Measurements from ENCODE around the gene TCF25. TPM values are rescaled to one million over a fixed set of nuclear protein-coding genes. Genes with fewer than 3 reads are reported as not detected.
A peak's percentile ranks its signal among the peaks of the same experiment; 100 is the strongest.
"Not testable (repeated sequence)": the region's sequence is repeated elsewhere in the genome, so short reads cannot be mapped to it uniquely, and the experiment has no call there.

The TCF25 gene
- total RNA-seq, 1 experiment from 2014 or later = 76.6 TPM

DNA sequence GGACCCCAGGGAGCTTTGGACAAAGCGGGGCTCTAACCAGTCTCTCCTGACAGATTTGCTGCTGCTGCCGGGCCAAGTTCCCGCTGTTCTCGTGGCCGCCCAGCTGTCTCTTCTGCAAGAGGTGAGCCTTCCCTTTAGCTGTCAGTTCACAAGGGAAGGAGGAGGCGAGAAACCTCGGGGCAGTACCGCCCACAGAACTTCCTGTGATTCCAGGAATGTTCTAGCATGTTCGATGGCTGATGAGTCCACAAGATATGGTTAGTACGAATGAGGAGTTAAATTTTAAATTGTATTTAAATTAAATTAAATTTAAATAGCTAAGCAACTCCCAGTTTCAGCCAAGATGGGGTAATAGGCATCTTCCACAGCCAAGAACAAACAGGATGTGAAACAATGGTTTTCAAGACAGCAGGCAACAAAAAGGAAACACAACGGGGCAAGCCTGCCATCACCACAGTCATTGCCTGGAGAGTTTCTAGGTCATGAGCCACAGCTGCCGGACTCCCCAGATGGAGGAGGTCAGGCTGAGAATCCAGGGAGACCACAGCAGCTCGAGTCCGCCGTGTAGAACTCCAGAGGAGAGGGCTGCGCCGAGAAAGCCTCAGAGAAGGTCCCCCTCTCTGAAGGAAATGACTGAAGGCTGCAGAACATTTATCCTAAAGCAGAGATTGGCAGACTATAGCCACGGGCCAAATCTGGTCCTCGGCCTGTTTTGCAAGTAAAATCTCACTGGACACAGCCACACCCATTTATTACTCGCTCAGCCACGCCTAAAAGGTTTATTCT is 9.5 kb upstream of the TCF25 start:
- no peak for DNase-seq (ENCODE audit: low read depth, low spot score)
- in situ Hi-C loops (cut with HindIII; ENCODE audit: low pct_unique_long_range_greater_than_20kb, low sequenced_read_pairs) = no loop called here

DNA sequence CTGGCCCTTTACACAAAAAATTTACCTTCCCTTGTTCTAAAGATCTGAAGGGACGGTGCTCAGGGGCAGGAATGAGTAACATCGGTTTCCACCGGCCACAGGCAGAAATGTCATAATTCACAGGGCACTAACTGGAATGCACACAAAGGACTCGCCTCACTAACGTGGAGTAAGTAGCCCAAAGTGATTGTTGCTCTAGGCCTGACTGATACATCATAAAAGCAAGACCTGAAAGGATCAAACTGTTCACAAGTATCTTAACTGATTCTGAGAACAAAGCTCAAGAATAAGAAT is 8.9 kb upstream of the TCF25 start:
- no peak for DNase-seq (ENCODE audit: low read depth, low spot score)
- in situ Hi-C loops (cut with HindIII; ENCODE audit: low pct_unique_long_range_greater_than_20kb, low sequenced_read_pairs) = no loop called here

DNA sequence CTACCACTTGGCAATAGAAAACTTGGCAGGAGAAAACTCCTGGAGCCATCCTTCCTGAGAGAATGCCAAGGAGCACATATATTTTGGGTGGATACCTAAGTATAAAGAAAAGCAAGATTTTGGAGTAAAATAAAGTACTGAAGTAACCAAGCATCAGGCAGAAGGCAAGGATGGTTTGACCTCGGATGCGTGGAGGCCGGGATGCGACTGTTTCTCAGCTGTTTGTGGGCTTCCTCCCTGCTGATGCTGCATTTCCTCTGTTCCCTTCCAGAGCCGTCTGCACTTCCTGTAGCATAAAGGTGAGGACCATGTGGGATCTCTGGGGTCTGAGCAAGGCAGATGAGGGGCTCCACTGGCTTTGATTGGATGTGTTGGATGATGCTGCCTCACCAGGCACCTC is 5.5 kb upstream of the TCF25 start:
- in situ Hi-C loops (cut with HindIII; ENCODE audit: low pct_unique_long_range_greater_than_20kb, low sequenced_read_pairs) = no loop called here
- no peak for DNase-seq (ENCODE audit: low read depth, low spot score)

DNA sequence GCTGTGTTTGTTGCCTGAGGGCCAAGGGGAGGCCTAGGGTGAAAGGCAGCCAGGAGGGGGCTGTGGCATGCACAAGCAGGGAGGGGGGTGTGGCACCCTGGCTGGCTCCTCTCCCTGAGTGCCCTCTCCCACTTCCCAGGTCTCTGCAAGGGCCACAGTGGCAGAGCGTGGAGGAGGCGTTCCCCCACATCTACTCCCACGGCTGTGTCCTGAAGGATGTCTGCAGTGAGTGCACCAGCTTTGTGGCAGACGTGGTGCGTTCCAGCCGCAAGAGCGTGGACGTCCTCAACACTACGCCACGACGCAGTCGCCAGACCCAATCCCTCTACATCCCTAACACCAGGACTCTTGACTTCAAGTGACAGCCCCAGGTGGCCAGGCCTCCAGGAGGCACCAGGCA is 3.5 kb upstream of the TCF25 start:
- in situ Hi-C loops (cut with HindIII; ENCODE audit: low pct_unique_long_range_greater_than_20kb, low sequenced_read_pairs) = no loop called here
- no peak for DNase-seq (ENCODE audit: low read depth, low spot score)

DNA sequence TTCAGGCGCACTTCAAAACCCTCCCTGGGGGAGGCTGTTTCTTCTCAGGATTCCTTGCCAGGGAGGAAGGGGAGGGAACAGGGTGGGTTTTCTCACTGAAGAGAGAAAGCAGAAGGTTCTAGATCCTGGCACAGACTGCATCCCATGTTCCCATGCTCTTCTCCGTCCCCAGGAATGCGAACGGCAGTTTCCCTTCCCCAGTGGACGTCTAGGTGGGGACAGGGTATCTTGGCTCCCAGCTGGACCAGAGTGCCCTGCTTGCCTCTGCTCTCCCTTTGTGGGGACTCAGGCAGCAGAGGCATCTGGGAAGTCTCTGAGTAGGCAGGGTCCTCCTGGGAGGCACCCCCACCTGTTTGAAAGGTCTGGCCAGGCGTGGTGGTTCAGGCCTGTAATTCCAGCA is 3.0 kb upstream of the TCF25 start:
- no peak for DNase-seq (ENCODE audit: low read depth, low spot score)
- in situ Hi-C loops (cut with HindIII; ENCODE audit: low pct_unique_long_range_greater_than_20kb, low sequenced_read_pairs) = no loop called here

DNA sequence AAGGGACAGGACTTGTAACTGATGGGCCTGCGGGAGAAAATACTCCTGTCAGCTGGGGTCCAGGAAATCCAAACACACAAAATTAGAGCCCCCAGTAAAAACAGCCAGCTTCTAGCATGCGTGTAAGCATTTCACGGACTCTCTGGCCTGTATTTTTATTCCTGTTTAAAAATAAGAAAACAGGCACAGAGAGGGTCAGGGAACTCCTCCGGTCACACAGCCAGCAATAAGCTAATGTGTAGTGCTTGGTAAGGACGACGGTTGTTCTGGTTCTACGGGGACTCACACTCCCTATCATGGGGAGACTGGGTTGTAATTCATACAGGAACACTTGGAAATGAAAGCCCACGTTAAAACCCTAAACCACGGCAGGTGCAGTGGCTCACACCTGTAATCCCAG is 1.5 kb upstream of the TCF25 start:
- in situ Hi-C loops (cut with HindIII; ENCODE audit: low pct_unique_long_range_greater_than_20kb, low sequenced_read_pairs) = no loop called here
- no peak for DNase-seq (ENCODE audit: low read depth, low spot score)

DNA sequence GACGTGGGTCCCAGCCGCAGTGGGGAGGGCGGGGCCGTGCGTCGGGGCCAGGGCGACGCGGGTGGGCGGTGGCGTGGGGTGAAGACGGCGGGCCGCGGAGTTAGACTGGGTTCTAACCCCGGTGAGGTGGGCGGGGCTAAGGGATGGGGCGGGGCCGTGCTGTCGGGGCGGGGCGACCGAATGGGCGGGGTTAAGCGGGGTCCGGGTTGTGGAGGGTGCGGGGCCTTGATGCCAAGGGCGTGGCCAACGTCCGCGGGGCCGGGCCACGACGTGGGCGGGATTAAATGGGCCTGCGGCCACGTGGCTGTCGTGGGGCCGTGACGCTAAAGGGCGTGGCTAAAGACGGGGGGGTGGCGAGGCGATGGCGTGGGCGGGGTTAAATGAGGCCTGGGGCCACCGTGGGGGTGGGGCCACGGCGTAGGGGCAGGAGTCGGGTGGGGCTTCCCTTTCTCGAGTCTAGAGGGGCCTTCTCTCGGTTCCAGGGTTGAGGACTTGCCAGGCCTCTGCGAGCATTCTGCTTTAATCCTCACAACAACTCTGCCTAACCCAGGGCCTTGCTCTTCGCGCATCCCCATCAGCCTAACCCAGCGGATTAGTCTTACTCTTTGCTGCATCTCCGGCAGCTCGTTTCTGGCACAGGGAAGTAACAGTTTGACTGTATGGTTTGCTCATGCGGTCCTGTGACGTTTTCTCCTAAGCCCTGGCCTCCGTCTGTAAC is 739 bp downstream of the TCF25 start:
- in situ Hi-C loops (cut with HindIII; ENCODE audit: low pct_unique_long_range_greater_than_20kb, low sequenced_read_pairs) = no loop called here
- DNase-seq (ENCODE audit: low read depth, low spot score) = peak; percentile 92

DNA sequence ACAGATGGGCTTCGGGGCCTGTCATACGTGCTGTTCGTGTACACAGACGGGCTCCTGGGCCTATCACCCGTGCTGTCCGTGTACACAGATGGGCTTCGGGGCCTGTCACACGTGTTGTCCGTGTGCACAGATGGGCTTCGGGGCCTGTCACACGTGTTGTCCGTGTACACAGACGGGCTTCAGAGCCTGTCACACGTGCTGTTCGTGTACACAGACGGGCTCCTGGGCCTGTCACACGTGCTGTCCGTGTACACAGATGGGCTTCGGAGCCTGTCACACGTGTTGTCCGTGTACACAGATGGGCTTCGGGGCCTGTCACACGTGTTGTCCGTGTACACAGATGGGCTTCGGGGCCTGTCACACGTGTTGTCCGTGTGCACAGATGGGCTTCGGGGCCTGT is 5.7 kb downstream of the TCF25 start:
- in situ Hi-C loops (cut with HindIII; ENCODE audit: low pct_unique_long_range_greater_than_20kb, low sequenced_read_pairs) = not testable (repeated sequence)

DNA sequence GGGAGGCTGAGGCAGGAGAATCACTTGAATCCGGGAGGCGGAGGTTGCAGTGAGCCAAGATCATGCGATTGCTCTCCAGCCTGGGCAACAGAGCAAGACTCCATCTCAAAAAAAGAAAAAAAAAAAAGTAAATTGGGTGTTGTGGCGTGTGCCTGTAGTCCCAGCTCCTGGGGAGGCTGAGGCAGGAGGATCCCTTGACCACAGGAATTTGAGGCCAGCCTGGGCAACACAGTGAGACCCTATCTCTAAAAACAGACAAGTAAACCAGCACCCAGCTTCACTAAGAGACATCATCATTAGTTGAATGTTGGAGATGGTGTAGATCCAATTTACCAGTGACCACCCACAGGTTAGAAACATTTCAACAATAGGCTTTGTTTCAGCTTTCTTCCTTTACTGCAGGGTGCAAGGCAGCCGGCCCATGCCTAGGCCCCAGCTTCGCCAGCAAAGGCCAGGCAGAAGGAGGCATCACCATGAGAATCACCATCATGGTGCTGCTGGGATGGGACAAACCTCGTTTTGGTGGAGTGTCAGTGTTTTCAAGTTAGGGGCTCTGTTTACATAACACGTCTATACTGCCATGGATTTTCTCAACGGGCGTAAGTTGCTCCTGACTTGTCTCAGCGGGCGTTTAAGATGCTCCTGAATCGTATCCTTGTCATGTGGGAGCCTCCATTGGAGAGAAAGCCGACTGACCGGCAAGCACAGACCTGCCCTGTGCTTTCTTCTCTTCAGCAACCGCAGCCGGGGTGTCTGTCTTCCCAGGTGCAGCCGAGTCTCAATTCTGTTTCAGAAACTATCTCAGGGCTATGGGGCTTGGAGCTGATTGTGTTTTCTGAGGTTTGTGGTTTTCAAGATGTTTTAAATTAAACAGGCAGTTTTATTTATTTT is 7.3 kb downstream of the TCF25 start:
- DNase-seq (ENCODE audit: low read depth, low spot score) = no peak
- in situ Hi-C loops (cut with HindIII; ENCODE audit: low pct_unique_long_range_greater_than_20kb, low sequenced_read_pairs) = no loop called here

More for the DNA sequence above, 5.7 kb downstream of the TCF25 start:
- DNase-seq (ENCODE audit: low read depth, low spot score) = not testable (repeated sequence)

DNA sequence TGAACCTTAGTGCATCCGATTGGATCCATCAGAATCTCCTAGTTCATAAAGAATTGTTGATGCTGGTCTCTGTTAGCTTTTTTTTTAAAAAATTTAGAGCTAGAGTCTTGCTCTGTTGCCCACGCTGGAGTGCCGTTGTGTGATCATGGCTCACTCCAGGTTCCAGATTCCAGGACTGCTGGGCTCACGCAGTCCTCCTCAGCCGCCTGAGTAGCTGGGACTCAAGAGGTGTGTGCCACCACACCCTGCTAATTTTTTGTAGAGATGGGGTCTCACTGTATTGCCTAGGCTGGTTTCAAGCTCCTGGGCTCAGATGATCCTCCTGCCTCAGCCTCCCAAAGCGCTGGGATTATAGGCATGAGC is 8.0 kb downstream of the TCF25 start:
- in situ Hi-C loops (cut with HindIII; ENCODE audit: low pct_unique_long_range_greater_than_20kb, low sequenced_read_pairs) = no loop called here
- no peak for DNase-seq (ENCODE audit: low read depth, low spot score)

DNA sequence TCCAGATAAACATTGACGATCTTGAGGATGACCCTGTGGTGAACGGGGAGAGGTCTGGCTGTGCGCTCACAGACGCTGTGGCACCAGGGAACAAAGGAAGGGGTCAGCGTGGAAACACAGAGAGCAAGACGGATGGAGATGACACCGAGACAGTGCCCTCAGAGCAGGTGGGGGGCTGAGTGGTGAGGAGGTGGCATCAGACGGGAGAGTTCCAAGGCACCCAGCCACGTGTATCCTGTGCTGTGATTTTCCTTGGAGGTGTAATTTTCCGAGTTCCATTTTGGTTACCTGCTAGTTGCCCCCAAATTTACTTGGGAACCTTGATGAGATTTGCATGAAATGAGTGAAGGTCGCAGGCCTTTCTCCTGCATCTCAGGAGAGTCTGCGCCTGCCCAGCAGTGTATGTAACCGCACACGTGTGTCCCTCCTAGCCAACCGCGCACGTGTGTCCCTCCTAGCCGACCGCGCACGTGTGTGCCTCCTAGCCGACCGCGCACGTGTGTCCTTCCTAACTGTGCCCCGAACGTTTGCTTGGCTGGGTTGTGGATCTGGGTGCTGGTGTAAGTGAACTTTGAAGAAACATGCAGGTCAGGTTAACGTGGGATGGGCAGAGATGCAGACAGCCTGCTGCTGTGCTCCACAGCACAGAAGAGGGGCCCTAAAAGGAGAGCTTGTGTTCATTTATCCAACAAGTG is 10.1 kb downstream of the TCF25 start:
- no peak for DNase-seq (ENCODE audit: low read depth, low spot score)
- in situ Hi-C loops (cut with HindIII; ENCODE audit: low pct_unique_long_range_greater_than_20kb, low sequenced_read_pairs) = no loop called here

DNA sequence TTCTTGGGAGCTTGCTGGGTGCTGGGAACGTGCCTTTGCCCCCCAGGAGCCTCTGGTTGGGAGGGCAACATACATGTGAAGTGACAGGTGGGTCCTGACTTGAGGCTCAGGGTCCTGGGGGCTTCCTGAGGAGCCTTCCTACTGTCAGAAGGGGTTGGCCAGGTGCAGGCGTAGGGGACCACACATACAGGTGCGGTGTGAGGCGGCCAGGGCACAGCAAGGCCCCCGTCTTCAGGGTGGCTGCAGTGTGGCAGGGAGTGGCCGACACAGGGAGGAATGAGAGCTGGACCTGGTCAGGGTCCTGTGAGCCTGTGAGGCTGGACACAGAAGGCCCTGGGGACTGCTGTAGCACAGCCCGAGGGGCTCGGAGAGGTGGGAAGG is 10.6 kb downstream of the TCF25 start:
- no peak for DNase-seq (ENCODE audit: low read depth, low spot score)
- in situ Hi-C loops (cut with HindIII; ENCODE audit: low pct_unique_long_range_greater_than_20kb, low sequenced_read_pairs) = no loop called here

DNA sequence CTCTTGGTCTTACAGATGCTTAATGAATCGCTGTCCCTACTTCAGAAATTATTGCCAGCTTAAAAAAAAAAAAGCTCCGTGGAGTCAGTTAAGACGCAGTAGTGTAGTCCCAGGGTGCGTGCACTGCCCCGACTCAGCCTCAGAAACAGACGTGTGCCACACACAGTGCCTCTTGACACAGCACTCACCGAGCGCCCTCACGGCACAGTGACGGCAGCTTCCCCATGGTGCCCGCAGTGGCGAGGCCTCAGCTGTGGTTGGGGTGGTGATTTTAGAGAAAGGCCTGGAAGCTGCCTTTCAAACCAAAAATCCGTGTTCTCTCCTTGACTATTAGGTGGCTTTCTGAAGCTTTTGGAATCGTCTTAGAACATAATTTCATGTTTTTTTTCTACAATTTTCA is 13.9 kb downstream of the TCF25 start:
- in situ Hi-C loops (cut with HindIII; ENCODE audit: low pct_unique_long_range_greater_than_20kb, low sequenced_read_pairs) = no loop called here

DNA sequence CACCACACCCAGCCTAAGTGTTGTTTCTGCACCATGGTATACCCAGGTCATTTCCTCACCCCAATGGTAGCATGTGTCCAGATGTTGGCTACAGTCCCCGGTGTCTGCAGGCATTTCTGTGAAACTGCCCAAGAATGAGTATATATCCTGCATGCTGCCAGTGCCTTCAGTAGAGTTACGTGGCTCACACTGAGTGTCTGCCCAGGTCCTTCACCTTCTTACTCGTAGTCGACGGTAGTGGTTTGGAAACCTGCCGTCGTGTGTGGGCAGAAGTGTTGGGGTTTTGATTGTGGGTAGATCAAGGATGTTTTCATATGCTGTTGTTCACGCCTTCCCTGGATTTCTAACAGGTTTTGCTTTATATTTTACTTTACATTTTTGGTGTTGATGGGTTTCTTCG is 16.8 kb downstream of the TCF25 start:
- in situ Hi-C loops (cut with HindIII; ENCODE audit: low pct_unique_long_range_greater_than_20kb, low sequenced_read_pairs) = no loop called here

More for the DNA sequence above, 13.9 kb downstream of the TCF25 start:
- DNase-seq (ENCODE audit: low read depth, low spot score) = no peak

DNA sequence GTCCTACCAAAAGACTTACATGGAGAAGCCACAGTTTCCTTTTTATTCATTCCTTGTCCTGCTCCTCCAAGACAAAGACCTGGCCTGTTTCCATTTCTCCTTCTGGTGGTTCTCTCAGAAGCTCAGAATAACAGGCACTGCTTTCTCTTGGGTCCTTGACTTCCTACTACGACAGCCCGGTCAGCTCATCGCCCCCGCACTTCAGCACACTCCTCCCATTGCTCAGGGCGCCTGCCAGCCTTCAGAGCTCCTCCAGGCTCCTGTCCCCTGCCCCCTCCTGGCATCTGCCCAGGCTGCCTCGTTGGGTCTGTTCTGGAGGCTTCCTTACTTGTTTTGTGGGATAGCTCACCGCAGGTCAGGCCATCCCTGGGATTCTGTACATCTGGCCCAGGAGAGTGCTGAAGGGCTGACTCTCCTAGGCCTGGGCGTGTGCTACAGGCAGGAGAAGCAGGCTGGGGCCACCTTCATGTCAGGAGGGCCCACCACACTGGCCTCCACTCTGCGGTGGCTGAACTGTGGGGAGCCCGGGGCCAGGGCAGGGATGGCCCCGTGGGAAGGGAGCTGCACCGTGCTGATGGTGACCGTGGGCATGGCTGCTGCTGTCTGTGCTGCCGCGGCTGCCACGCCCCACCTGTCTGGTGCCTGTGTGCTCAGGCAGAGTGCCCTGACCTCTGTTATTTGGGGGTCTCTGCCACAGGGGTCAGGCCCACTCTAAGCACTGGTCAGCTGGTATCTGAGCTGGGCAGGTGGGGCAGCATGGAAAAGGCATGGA is 17.7 kb downstream of the TCF25 start:
- in situ Hi-C loops (cut with HindIII; ENCODE audit: low pct_unique_long_range_greater_than_20kb, low sequenced_read_pairs) = no loop called here
- peak; percentile 92 for DNase-seq (ENCODE audit: low read depth, low spot score)

More for the DNA sequence above, 16.8 kb downstream of the TCF25 start:
- DNase-seq (ENCODE audit: low read depth, low spot score) = no peak

DNA sequence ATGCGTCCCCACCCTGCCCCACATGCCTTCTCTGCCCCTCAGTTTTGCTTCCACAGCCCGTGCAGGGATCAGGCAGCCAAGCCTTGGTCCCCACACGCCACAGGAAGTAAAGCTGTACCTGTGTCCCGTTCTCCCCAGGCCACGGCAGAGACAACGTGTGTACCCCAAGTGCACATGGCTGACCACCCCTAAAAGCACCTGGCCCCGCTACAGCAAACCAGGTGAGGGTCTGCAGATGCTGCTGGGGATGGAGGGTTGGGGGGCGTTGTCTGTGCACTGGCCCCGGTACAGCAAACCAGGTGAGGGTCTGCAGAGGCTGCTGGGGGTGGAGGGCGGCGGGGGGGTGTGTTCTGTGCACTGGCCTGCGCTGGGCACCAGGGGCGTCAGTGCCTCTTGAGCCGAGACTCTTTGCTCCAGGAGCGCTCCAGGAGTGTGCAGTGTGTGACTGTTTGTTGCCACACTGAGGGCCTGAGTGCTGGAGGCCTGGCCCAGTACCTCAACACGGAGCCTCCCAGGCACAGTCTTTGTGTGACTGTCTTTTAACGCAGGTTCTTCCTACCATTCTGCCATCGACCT is 18.8 kb downstream of the TCF25 start:
- DNase-seq (ENCODE audit: low read depth, low spot score) = no peak
- in situ Hi-C loops (cut with HindIII; ENCODE audit: low pct_unique_long_range_greater_than_20kb, low sequenced_read_pairs) = no loop called here

DNA sequence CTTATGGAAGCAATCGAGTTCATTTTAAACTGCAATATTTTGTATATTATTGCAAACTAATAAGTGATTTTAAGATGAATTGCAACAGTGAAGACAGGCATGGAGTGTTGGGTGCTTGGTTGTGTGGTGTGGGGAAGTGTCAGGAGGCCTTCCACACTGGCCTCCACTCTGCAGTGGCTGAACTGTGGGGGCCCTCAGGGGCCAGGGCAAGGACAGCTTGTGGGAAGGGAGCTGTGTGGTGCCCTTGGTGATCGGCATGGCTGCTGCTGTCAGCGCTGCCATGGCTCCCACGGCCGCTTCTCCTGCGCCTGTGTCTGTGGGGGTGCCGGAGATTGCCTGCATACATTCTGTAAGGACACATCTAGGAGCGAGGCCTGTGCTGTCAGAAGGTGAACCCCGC is 19.2 kb downstream of the TCF25 start:
- in situ Hi-C loops (cut with HindIII; ENCODE audit: low pct_unique_long_range_greater_than_20kb, low sequenced_read_pairs) = no loop called here
- no peak for DNase-seq (ENCODE audit: low read depth, low spot score)

All from SK-MEL-5 (cell line).